Muscle of leg (tissue), 11 donors: ENCODE results near the gene NKAIN2. TPM values are rescaled to one million over a fixed set of nuclear protein-coding genes. Genes with fewer than 3 reads are reported as not detected.
A peak's percentile ranks its signal among the peaks of the same experiment; 100 is the strongest.

Source experiments
- DNase-seq: peaks from one replicate; pipeline ENCODE4 v3.0.0; 2013
- H3K27ac ChIP-seq: one replicate; pipeline ENCODE4 v1.5.1; 2013; ENCODE audit warnings: mild to moderate bottlenecking, low read length, control low read depth
- H3K27me3 ChIP-seq: one replicate; pipeline ENCODE4 v1.6.1; 2013; ENCODE audit warnings: low read length; ENCODE audit not compliant: control insufficient read depth, insufficient read depth
- H3K36me3 ChIP-seq: one replicate; pipeline ENCODE4 v1.6.1; 2013; ENCODE audit warnings: low read length; ENCODE audit not compliant: control insufficient read depth, insufficient read depth
- H3K4me1 ChIP-seq: one replicate; pipeline ENCODE4 v1.6.1; 2013; ENCODE audit warnings: low read length; ENCODE audit not compliant: control insufficient read depth, insufficient read depth
- H3K4me3 ChIP-seq: one replicate; pipeline ENCODE4 v1.5.1; 2013; ENCODE audit warnings: low read length, control low read depth
- H3K9me3 ChIP-seq: replicated peaks from 2 replicates; pipeline ENCODE4 v1.6.1; 2013; ENCODE audit warnings: low read depth, low read length; ENCODE audit not compliant: control insufficient read depth
- WGBS: methylation state at CpG from one replicate; pipeline ENCODE4 v1.1.5; 2013; ENCODE audit warnings: missing lambda C conversion rate; ENCODE audit not compliant: insufficient coverage; 5-methylcytosine and 5-hydroxymethylcytosine counted together
- polyA plus RNA-seq, 8 donors: library from polyadenylated mRNA; unstranded; fragments of 120-200 nt; gene quantifications; one replicate each; pipeline versions ENCODE4 v1.2.1 to v1.2.3, GENCODE V29; 2013; ENCODE audit warnings: inconsistent platforms in 1 of 8, low replicate concordance in 1 of 8; ENCODE audit not compliant: insufficient read length in 8 of 8, insufficient read depth in 1 of 8
- total RNA-seq: library from RNA; stranded (reverse); fragments of 120-200 nt; gene quantifications from one replicate; pipeline ENCODE4 v1.2.4, GENCODE V29; 2013

Gene NKAIN2
- total and polyA plus RNA-seq, 9 donors: 2.5 to 10.1 (median 7.9) TPM

DNA sequence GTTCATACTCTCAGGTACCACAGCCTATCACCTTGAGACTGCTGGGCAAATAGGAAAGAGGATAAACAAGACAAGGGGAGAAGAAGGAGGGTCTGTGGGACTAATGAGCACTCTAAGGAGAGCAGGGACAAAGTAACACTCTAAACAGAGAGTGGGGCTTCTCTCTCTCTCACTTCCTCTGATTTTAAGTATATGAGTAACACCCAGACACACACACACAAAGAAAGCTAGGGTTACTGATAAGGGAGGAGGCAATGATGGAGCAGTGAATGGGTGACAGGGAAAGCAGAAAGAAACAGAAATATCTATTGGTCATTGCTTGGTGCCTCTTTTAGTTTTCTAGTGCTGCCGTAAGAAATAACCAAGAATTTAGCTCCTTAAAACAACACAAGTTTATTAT lies 1062.4 kb downstream of the NKAIN2 start:
- WGBS: 71% methylated on average over 1 of the region's 1 CpG
- DNase-seq: no peak
- no peaks in the 10 kb centered on the region for H3K9me3 ChIP-seq

DNA sequence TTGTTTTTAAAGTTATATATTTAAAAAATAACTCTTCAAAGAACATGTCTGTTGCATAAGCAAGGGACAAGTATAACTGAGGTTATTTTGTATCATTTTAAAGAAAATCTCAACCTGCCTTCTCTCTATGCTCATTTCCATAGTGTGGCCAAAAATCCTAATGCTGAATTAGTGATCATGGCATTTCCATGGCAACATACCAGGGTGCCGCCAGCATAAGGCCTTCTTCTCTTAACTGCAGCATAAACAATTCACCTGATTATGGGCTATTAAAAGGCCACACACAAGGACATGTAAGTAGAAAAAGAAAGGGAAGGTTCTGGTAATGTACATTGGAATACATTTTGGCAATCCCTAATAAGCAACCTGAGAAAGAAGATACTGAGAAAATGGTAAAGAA lies 1063.5 kb downstream of the NKAIN2 start:
- Histone ChIP-seq H3K27ac (no peak overlapping the region), H3K4me1 (no peaks in the 10 kb centered on the region), H3K27me3 (no peaks in the 10 kb centered on the region), H3K36me3 (no peaks in the 10 kb centered on the region), H3K9me3 (no peaks in the 10 kb centered on the region), H3K4me3 (no peak overlapping the region)
- DNase-seq: no peak
- WGBS: no CpG with 5 or more reads among the region's 1 CpG

More for the DNA sequence above, 1062.4 kb downstream of the NKAIN2 start:
- no peak overlapping the region for H3K4me3 ChIP-seq
- H3K27ac ChIP-seq: no peak overlapping the region
- no peaks in the 10 kb centered on the region for H3K36me3 ChIP-seq
- no peaks in the 10 kb centered on the region for H3K4me1 ChIP-seq
- H3K27me3 ChIP-seq: no peaks in the 10 kb centered on the region

- no peaks in the 10 kb centered on the region for H3K36me3 ChIP-seq
- no peak for DNase-seq
- no peaks in the 10 kb centered on the region for H3K4me1 ChIP-seq
- H3K27ac ChIP-seq: no peak overlapping the region
- no peak overlapping the region for H3K4me3 ChIP-seq
- WGBS: 33% methylated on average over 1 of the region's 1 CpG
- no peaks in the 10 kb centered on the region for H3K9me3 ChIP-seq
- no peaks in the 10 kb centered on the region for H3K27me3 ChIP-seq
Measured at GRCh38 chr6:124868481-124868880, 1064.8 kb downstream of the NKAIN2 start.

- no peaks in the 10 kb centered on the region for H3K9me3 ChIP-seq
- H3K27ac ChIP-seq: no peak overlapping the region
- no peak overlapping the region for H3K4me3 ChIP-seq
- H3K36me3 ChIP-seq: no peaks in the 10 kb centered on the region
- H3K27me3 ChIP-seq: no peaks in the 10 kb centered on the region
- DNase-seq: peak; percentile 68
- no peaks in the 10 kb centered on the region for H3K4me1 ChIP-seq
- WGBS: no CpG with 5 or more reads among the region's 2 CpGs
Measured at GRCh38 chr6:124869416-124869815, 1065.8 kb downstream of the NKAIN2 start.

- H3K27me3 ChIP-seq: no peaks in the 10 kb centered on the region
- peak; percentile 47 for DNase-seq
- no peaks in the 10 kb centered on the region for H3K36me3 ChIP-seq
- no peak overlapping the region for H3K4me3 ChIP-seq
- no peak overlapping the region for H3K27ac ChIP-seq
- H3K4me1 ChIP-seq: no peaks in the 10 kb centered on the region
- no CpG with 5 or more reads among the region's 4 CpGs for WGBS
- H3K9me3 ChIP-seq: no peaks in the 10 kb centered on the region
Measured at GRCh38 chr6:124870611-124871459, 1067.2 kb downstream of the NKAIN2 start.

- H3K27ac ChIP-seq: no peak overlapping the region
- no peaks in the 10 kb centered on the region for H3K36me3 ChIP-seq
- H3K9me3 ChIP-seq: no peaks in the 10 kb centered on the region
- 66% methylated on average over 2 of the region's 4 CpGs for WGBS
- H3K4me3 ChIP-seq: no peak overlapping the region
- DNase-seq: no peak
- no peaks in the 10 kb centered on the region for H3K27me3 ChIP-seq
- no peaks in the 10 kb centered on the region for H3K4me1 ChIP-seq
Measured at GRCh38 chr6:124872361-124873065, 1068.8 kb downstream of the NKAIN2 start.

- WGBS: 72% methylated on average over 2 of the region's 3 CpGs
- DNase-seq: no peak
- no peak overlapping the region for H3K27ac ChIP-seq
- no peaks in the 10 kb centered on the region for H3K36me3 ChIP-seq
- H3K4me3 ChIP-seq: no peak overlapping the region
- no peaks in the 10 kb centered on the region for H3K9me3 ChIP-seq
- no peaks in the 10 kb centered on the region for H3K27me3 ChIP-seq
- H3K4me1 ChIP-seq: no peaks in the 10 kb centered on the region
Measured at GRCh38 chr6:124873066-124873410, 1069.4 kb downstream of the NKAIN2 start.

Other genes with a start within 250 kb of the NKAIN2 start
- 204 TPM for gene TRDN, start 166.9 kb upstream of the NKAIN2 start, total RNA-seq
- gene TRDN, start 166.9 kb upstream of the NKAIN2 start, polyA plus RNA-seq: 100 to 1,000 TPM in 7 of 8 donors, 10 to 100 TPM in 1; 97.2 to 223 (median 158) TPM